Measurements from ENCODE around the gene RBM15. TPM values are rescaled to one million over a fixed set of nuclear protein-coding genes. Genes with fewer than 3 reads are reported as not detected.

RBM15 gene
- total and polyA plus RNA-seq, 2 donors (not counting 1 experiment from before 2014, with no cell fraction given): 8.4 to 25.9 TPM

GRCh38 chr1:110324667-110325066 is 14.5 kb upstream of the RBM15 start:
- H3K27ac ChIP-seq (ENCODE audit: insufficient read depth, low read length): no peak overlapping the region
- no peak overlapping the region for H3K4me3 ChIP-seq (replicated peaks in 1 of 4; ENCODE audit: control extremely low read depth in 1 of 4, insufficient read depth in 1 of 4, low read depth in 3 of 4, low read length in 4 of 4)
- H3K36me3 ChIP-seq (ENCODE audit: control insufficient read depth, insufficient read depth, low read length): no peaks in the 10 kb centered on the region
- H4K20me1 ChIP-seq (ENCODE audit: control insufficient read depth, extremely low read depth, insufficient read depth, low read length): no peaks in the 10 kb centered on the region
- TF ChIP-seq, protein P1, sequence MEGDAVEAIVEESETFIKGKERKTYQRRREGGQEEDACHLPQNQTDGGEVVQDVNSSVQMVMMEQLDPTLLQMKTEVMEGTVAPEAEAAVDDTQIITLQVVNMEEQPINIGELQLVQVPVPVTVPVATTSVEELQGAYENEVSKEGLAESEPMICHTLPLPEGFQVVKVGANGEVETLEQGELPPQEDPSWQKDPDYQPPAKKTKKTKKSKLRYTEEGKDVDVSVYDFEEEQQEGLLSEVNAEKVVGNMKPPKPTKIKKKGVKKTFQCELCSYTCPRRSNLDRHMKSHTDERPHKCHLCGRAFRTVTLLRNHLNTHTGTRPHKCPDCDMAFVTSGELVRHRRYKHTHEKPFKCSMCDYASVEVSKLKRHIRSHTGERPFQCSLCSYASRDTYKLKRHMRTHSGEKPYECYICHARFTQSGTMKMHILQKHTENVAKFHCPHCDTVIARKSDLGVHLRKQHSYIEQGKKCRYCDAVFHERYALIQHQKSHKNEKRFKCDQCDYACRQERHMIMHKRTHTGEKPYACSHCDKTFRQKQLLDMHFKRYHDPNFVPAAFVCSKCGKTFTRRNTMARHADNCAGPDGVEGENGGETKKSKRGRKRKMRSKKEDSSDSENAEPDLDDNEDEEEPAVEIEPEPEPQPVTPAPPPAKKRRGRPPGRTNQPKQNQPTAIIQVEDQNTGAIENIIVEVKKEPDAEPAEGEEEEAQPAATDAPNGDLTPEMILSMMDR (conservative IDR thresholded peaks at IDR 0.05 in 1 of 2, IDR thresholded peaks at IDR 0.05 in 1 of 2; ENCODE audit: low read depth in 1 of 2, low read length in 2 of 2): no peak
- TF ChIP-seq EZH2 (IDR thresholded peaks at IDR 0.05; ENCODE audit: low read length, missing control alignments): no peak
- no peaks in the 10 kb centered on the region for H3K9me3 ChIP-seq (ENCODE audit: control insufficient read depth, insufficient read depth, low read depth, low read length)
- no peaks in the 10 kb centered on the region for H3K79me2 ChIP-seq (ENCODE audit: control insufficient read depth, insufficient read depth, low read length)
- no peaks in the 10 kb centered on the region for H3K4me1 ChIP-seq (ENCODE audit: control insufficient read depth, extremely low read depth, insufficient read depth, low read length)
- no peak overlapping the region for H3K9ac ChIP-seq (ENCODE audit: insufficient read depth, low read length)
- H3K4me2 ChIP-seq (ENCODE audit: extremely low read depth, insufficient read depth, low read length): no peak overlapping the region
- no peak overlapping the region for H2AFZ ChIP-seq (ENCODE audit: low read length)
- DNase-seq (ENCODE audit: low read depth in 2 of 2): no peak
- H3K27me3 ChIP-seq (ENCODE audit: control insufficient read depth, insufficient read depth, low read length): no peaks in the 10 kb centered on the region

- no peaks in the 10 kb centered on the region for H3K36me3 ChIP-seq (ENCODE audit: control insufficient read depth, insufficient read depth, low read length)
- no peak for DNase-seq (ENCODE audit: low read depth in 2 of 2)
- H3K9ac ChIP-seq (ENCODE audit: insufficient read depth, low read length): no peak overlapping the region
- no peak overlapping the region for H2AFZ ChIP-seq (ENCODE audit: low read length)
- H3K4me2 ChIP-seq (ENCODE audit: extremely low read depth, insufficient read depth, low read length): no peak overlapping the region
- no peaks in the 10 kb centered on the region for H3K9me3 ChIP-seq (ENCODE audit: control insufficient read depth, insufficient read depth, low read depth, low read length)
- H3K27me3 ChIP-seq (ENCODE audit: control insufficient read depth, insufficient read depth, low read length): no peaks in the 10 kb centered on the region
- no peaks in the 10 kb centered on the region for H4K20me1 ChIP-seq (ENCODE audit: control insufficient read depth, extremely low read depth, insufficient read depth, low read length)
- no peak overlapping the region for H3K4me3 ChIP-seq (replicated peaks in 1 of 4; ENCODE audit: control extremely low read depth in 1 of 4, insufficient read depth in 1 of 4, low read depth in 3 of 4, low read length in 4 of 4)
- H3K79me2 ChIP-seq (ENCODE audit: control insufficient read depth, insufficient read depth, low read length): no peaks in the 10 kb centered on the region
- no peak overlapping the region for H3K27ac ChIP-seq (ENCODE audit: insufficient read depth, low read length)
- TF ChIP-seq, protein P1 (conservative IDR thresholded peaks at IDR 0.05 in 1 of 2, IDR thresholded peaks at IDR 0.05 in 1 of 2; ENCODE audit: low read depth in 1 of 2, low read length in 2 of 2): no peak
- TF ChIP-seq EZH2 (IDR thresholded peaks at IDR 0.05; ENCODE audit: low read length, missing control alignments): no peak
- H3K4me1 ChIP-seq (ENCODE audit: control insufficient read depth, extremely low read depth, insufficient read depth, low read length): no peaks in the 10 kb centered on the region
These were observed 12.4 kb upstream of the RBM15 start for GRCh38 chr1:110326826-110327225.

DNA sequence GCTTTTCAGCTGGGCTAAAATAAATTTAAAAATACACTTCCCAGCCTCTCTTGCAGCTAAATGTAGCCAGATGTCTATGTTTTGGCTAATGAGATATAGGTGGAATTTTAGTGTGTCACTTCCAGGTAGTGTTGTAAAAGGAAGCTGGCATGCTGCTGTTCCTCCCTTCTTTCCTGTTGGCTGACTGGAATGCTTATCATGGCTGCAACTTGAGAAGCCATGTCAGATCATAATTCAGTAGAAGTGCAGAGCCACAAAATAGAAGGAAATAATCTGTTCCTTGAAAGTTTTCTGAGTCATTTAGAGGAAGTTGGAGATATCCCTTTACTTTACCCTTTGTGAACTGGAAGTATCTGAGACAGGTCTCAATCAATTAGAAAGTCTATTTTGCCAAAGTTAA is 10.9 kb upstream of the RBM15 start:
- Histone ChIP-seq H3K4me2 (ENCODE audit: extremely low read depth, insufficient read depth, low read length) (no peak overlapping the region), H3K79me2 (ENCODE audit: control insufficient read depth, insufficient read depth, low read length) (no peaks in the 10 kb centered on the region), H3K4me1 (ENCODE audit: control insufficient read depth, extremely low read depth, insufficient read depth, low read length) (no peaks in the 10 kb centered on the region), H4K20me1 (ENCODE audit: control insufficient read depth, extremely low read depth, insufficient read depth, low read length) (no peaks in the 10 kb centered on the region), H2AFZ (ENCODE audit: low read length) (no peak overlapping the region), H3K27me3 (ENCODE audit: control insufficient read depth, insufficient read depth, low read length) (no peaks in the 10 kb centered on the region), H3K9me3 (ENCODE audit: control insufficient read depth, insufficient read depth, low read depth, low read length) (no peaks in the 10 kb centered on the region), H3K36me3 (ENCODE audit: control insufficient read depth, insufficient read depth, low read length) (no peaks in the 10 kb centered on the region), H3K4me3 (replicated peaks in 1 of 4; ENCODE audit: control extremely low read depth in 1 of 4, insufficient read depth in 1 of 4, low read depth in 3 of 4, low read length in 4 of 4) (no peak overlapping the region), H3K9ac (ENCODE audit: insufficient read depth, low read length) (no peak overlapping the region), H3K27ac (ENCODE audit: insufficient read depth, low read length) (no peak overlapping the region)
- no peak for TF ChIP-seq EZH2 (IDR thresholded peaks at IDR 0.05; ENCODE audit: low read length, missing control alignments)
- TF ChIP-seq, protein P1 (conservative IDR thresholded peaks at IDR 0.05 in 1 of 2, IDR thresholded peaks at IDR 0.05 in 1 of 2; ENCODE audit: low read depth in 1 of 2, low read length in 2 of 2): no peak
- peak in 1 of 2 donors; percentile 36 for DNase-seq (ENCODE audit: low read depth in 2 of 2)

Measured in fibroblast of lung (primary cell).